Heart right ventricle (tissue), 16 donors: ENCODE results near the gene KLHL2. TPM values are rescaled to one million over a fixed set of nuclear protein-coding genes. Genes with fewer than 3 reads are reported as not detected.
"Not testable (repeated sequence)": the region's sequence is repeated elsewhere in the genome, so short reads cannot be mapped to it uniquely, and the experiment has no call there.

Experiments used
- ATAC-seq, 8 donors: fragments of 200-7000 bp; cut with Tn5 transposase; one replicate each; pipeline ENCODE4 v1.9.1; 2020; ENCODE audit warnings: mild to moderate bottlenecking in 8 of 8, moderate library complexity in 8 of 8, moderate number of reproducible peaks in 1 of 8
- DNase-seq, 2 donors: peaks; one replicate each; pipeline ENCODE4 v3.0.0-alpha.2; 2020
- H3K27ac ChIP-seq, 10 donors: fragments of 200-600 bp; sonication (generic) in 2 of 10; one replicate each; pipeline versions ENCODE4 v1.5.0 to v1.8.0; 2020 to 2022; ENCODE audit warnings: mild to moderate bottlenecking in 3 of 10
- H3K27me3 ChIP-seq, 7 donors: fragments of 200-600 bp; one replicate each; pipeline ENCODE4 v1.8.0; 2021 to 2022; ENCODE audit warnings: mild to moderate bottlenecking in 2 of 7
- H3K36me3 ChIP-seq, 9 donors: fragments of 200-600 bp; sonication (generic) in 1 of 9; one replicate each; pipeline versions ENCODE4 v1.5.0 to v1.8.0; 2020 to 2022; ENCODE audit warnings: mild to moderate bottlenecking in 2 of 9
- H3K4me1 ChIP-seq, 9 donors: fragments of 200-600 bp; sonication (generic) in 1 of 9; one replicate each; pipeline versions ENCODE4 v1.5.0 to v1.8.0; 2020 to 2022; ENCODE audit warnings: mild to moderate bottlenecking in 4 of 9
- H3K4me3 ChIP-seq, 10 donors: fragments of 200-600 bp; sonication (generic) in 2 of 10; one replicate each; pipeline versions ENCODE4 v1.5.0 to v1.8.0; 2020 to 2022; ENCODE audit warnings: mild to moderate bottlenecking in 7 of 10, moderate library complexity in 2 of 10
- H3K9me3 ChIP-seq, 11 donors: fragments of 200-600 bp in 10 of 11; sonication (generic) in 2 of 11; one replicate each; pipeline versions ENCODE4 v1.5.0 to v1.8.0; 2013 to 2022; ENCODE audit warnings: mild to moderate bottlenecking in 2 of 11, control low read depth in 1 of 11, moderate library complexity in 1 of 11
- CTCF ChIP-seq, 9 donors: fragments of 200-600 bp; sonication (generic) in 2 of 9; IDR thresholded peaks; one replicate each; pipeline versions ENCODE4 v1.5.0 to v1.8.0; 2021 to 2022; ENCODE audit warnings: antibody characterized with exemption in 9 of 9, mild to moderate bottlenecking in 5 of 9, moderate library complexity in 1 of 9
- WGBS, 2 donors: extraction: QIAGEN DNeasy Blood & Tissue Kit; methylation state at CpG; one replicate each; pipeline ENCODE4 v1.1.7; 2013; ENCODE audit warnings: inconsistent platforms in 1 of 2; 5-methylcytosine and 5-hydroxymethylcytosine counted together
- intact Hi-C, 10 donors: fragments of 100-400 bp; cut with DNase I; formaldehyde crosslinking; loops; one replicate each; pipeline versions ENCODE4 v1.11.1 to v1.14.2; 2022
- polyA plus RNA-seq, 2 donors: library from polyadenylated mRNA; stranded (reverse); fragments of 200-250 nt; gene quantifications; one replicate each; pipeline ENCODE4 v1.2.3, GENCODE V29; 2013
- total RNA-seq, 10 donors: library from RNA; stranded (reverse); fragmentation: NEBNext Ultra II Directional in 3 of 10; extraction: Animal tissue kit (Norgen Biotek cat#: 25700) in 3 of 10; gene quantifications; one replicate each; pipeline versions ENCODE4 v1.2.1 to v1.2.4, GENCODE V29; 2021 to 2023
- donor health status: Arrhythmogenic right ventricular cardiomyopathy.
- donor health status: ischemic (EF 13 %, LVEDD 7.1; RV severe dilation, severe dysfunction).
- donor health status: healthy with polysubstance abuse.
- donor health status: DM: no; HTN: yes; CAD: no.
- donor health status: DM: no; HTN: no; CAD: no.
- donor health status: ischemic (EF 25% LVEDD 6.9; RV normal size, moderate dysfunction).
- donor health status: ischemic (EF 25% LVEDD 5.7; RV mildly dilated, moderate dysfunction).
- donor health status: healthy.
- donor health status: DM: yes; HTN: yes; CAD: no.
- donor health status: Ischemic cardiomyopathy.
- donor health status: ischemic (EF 35%, LVEDD 5.7; RV mildly dilated, moderate dysfunction).
- donor health status: nonischemic (EF 11% LVEDD 7.7; RV severe dilation, severe dysfunction).
- donor health status: DM: yes; HTN: yes; CAD: no.
- donor health status: PGD.
- donor health status: ischemic (EF 29% LVEDD 5.4; RV normal size, mild dysfunction).
- donor health status: nonischemic (EF 23%, LVEDD 6.1; RV moderate dilation, normal function).

Gene KLHL2
- total and polyA plus RNA-seq, 12 donors: 6.0 to 14.7 (median 10.9) TPM

- intact Hi-C loops: no loop called here
- H3K36me3 ChIP-seq: peaks cover 0 to 25% (median 0%) of the 10 kb centered on the region in 9 donors
- ATAC-seq (no peak), DNase-seq (no peak)
- H3K27ac ChIP-seq: no peak overlapping the region
- WGBS, 2 donors: 93 to 94% methylated on average over 5 of the region's 5 CpGs
- no peak overlapping the region for H3K4me3 ChIP-seq
- TF ChIP-seq CTCF (IDR thresholded peaks at IDR 0.05): no peak
- no peaks in the 10 kb centered on the region for H3K27me3 ChIP-seq
- H3K9me3 ChIP-seq: no peaks in the 10 kb centered on the region
- H3K4me1 ChIP-seq: peaks cover 0 to 8% (median 0%) of the 10 kb centered on the region in 9 donors
These were observed 27.4 kb downstream of the KLHL2 start for GRCh38 chr4:165234766-165235165.

- no CpG with 5 or more reads among the region's 1 CpG for WGBS, 2 donors
- H3K4me3 ChIP-seq, intact Hi-C loops, DNase-seq, H3K27ac ChIP-seq, H3K4me1 ChIP-seq, ATAC-seq, H3K9me3 ChIP-seq, H3K27me3 ChIP-seq: not testable (repeated sequence)
- peaks cover 0 to 24% (median 0%) of the 10 kb centered on the region in 9 donors for H3K36me3 ChIP-seq
These were observed 29.5 kb downstream of the KLHL2 start for GRCh38 chr4:165236852-165237251.

GRCh38 chr4:165238041-165238640 is 30.8 kb downstream of the KLHL2 start:
- 62 to 66% methylated on average over 5 of the region's 5 CpGs for WGBS, 2 donors
- ATAC-seq, intact Hi-C loops: not testable (repeated sequence)

GRCh38 chr4:165240761-165241160 is 33.4 kb downstream of the KLHL2 start:
- H3K9me3 ChIP-seq, H3K4me3 ChIP-seq, H3K27ac ChIP-seq, H3K4me1 ChIP-seq, DNase-seq, intact Hi-C loops, H3K27me3 ChIP-seq: not testable (repeated sequence)
- peaks cover 0 to 24% (median 0%) of the 10 kb centered on the region in 9 donors for H3K36me3 ChIP-seq
- peak in 3 of 8 donors; percentile 39 to 62 (median 50) for ATAC-seq

More at GRCh38 chr4:165238041-165238640, 30.8 kb downstream of the KLHL2 start:
- peaks cover 0 to 24% (median 0%) of the 10 kb centered on the region in 9 donors for H3K36me3 ChIP-seq
- not testable (repeated sequence) for DNase-seq, H3K4me3 ChIP-seq, H3K27ac ChIP-seq, H3K9me3 ChIP-seq, H3K4me1 ChIP-seq, H3K27me3 ChIP-seq

- Histone ChIP-seq H3K4me1 (peaks cover 0 to 22% (median 0%) of the 10 kb centered on the region in 9 donors), H3K36me3 (peaks cover 0 to 13% (median 0%) of the 10 kb centered on the region in 9 donors)
- WGBS, 2 donors: 84 to 88% methylated on average over 2 of the region's 2 CpGs
- DNase-seq, ATAC-seq, H3K9me3 ChIP-seq, H3K4me3 ChIP-seq, H3K27me3 ChIP-seq, H3K27ac ChIP-seq, intact Hi-C loops: not testable (repeated sequence)
These were observed 36.8 kb downstream of the KLHL2 start for GRCh38 chr4:165244148-165244547.

- DNase-seq, H3K36me3 ChIP-seq, H3K4me3 ChIP-seq, intact Hi-C loops, H3K27ac ChIP-seq, H3K27me3 ChIP-seq, H3K9me3 ChIP-seq: not testable (repeated sequence)
- peak in 2 of 8 donors; percentile 55 to 72 for ATAC-seq
- H3K4me1 ChIP-seq: peaks cover 0 to 23% (median 0%) of the 10 kb centered on the region in 9 donors
- 85 to 91% methylated on average over 9 to 10 of the region's 10 CpGs for WGBS, 2 donors
These were observed 37.3 kb downstream of the KLHL2 start for GRCh38 chr4:165244587-165245186.

- Histone ChIP-seq H3K27me3 (no peaks in the 10 kb centered on the region), H3K27ac (peak overlapping the region in 1 of 10 donors; percentile 41), H3K36me3 (peaks cover 0 to 3% (median 0%) of the 10 kb centered on the region in 9 donors), H3K4me3 (no peak overlapping the region), H3K4me1 (peaks cover 0 to 23% (median 0%) of the 10 kb centered on the region in 9 donors), H3K9me3 (no peaks in the 10 kb centered on the region)
- intact Hi-C loops: no loop called here
- DNase-seq (no peak), ATAC-seq (peak in 2 of 8 donors; percentile 19 to 58)
- TF ChIP-seq CTCF (IDR thresholded peaks at IDR 0.05): no peak
- 80 to 83% methylated on average over 3 of the region's 3 CpGs for WGBS, 2 donors
These were observed 40.7 kb downstream of the KLHL2 start for GRCh38 chr4:165248102-165248501.

GRCh38 chr4:165248904-165249303 is 41.5 kb downstream of the KLHL2 start:
- WGBS, 2 donors: 95 to 100% methylated on average over 1 of the region's 1 CpG
- intact Hi-C loops, H3K27me3 ChIP-seq, H3K4me3 ChIP-seq, H3K9me3 ChIP-seq, DNase-seq, ATAC-seq, H3K36me3 ChIP-seq: not testable (repeated sequence)
- H3K4me1 ChIP-seq: peaks cover 0 to 23% (median 0%) of the 10 kb centered on the region in 9 donors
- H3K27ac ChIP-seq: peak overlapping the region in 1 of 10 donors; percentile 41

GRCh38 chr4:165254771-165255170 is 47.4 kb downstream of the KLHL2 start:
- H3K27me3 ChIP-seq, ATAC-seq, H3K4me3 ChIP-seq, DNase-seq, H3K9me3 ChIP-seq, intact Hi-C loops, H3K36me3 ChIP-seq: not testable (repeated sequence)
- H3K27ac ChIP-seq: peak overlapping the region in 1 of 10 donors; percentile 74
- WGBS, 2 donors: 91 to 93% methylated on average over 3 of the region's 3 CpGs
- peaks cover 0 to 35% (median 14%) of the 10 kb centered on the region in 9 donors for H3K4me1 ChIP-seq
